BLaER1 (cell line): ENCODE measurements around the gene ITPK1.

ENCODE experiments used
- H3K27ac ChIP-seq: shearing (Covaris generic); formaldehyde crosslinking; 2 replicates; pipeline ENCODE4 v1.8.1; 2022
- H3K27me3 ChIP-seq: shearing (Covaris generic); formaldehyde crosslinking; 2 replicates; pipeline ENCODE4 v1.8.1; 2022
- H3K36me3 ChIP-seq: shearing (Covaris generic); formaldehyde crosslinking; 2 replicates; pipeline ENCODE4 v1.8.1; 2022
- H3K4me1 ChIP-seq: shearing (Covaris generic); formaldehyde crosslinking; 2 replicates; pipeline ENCODE4 v1.8.1; 2022
- H3K4me2 ChIP-seq: shearing (Covaris generic); formaldehyde crosslinking; 2 replicates; pipeline ENCODE4 v1.8.1; 2022
- H3K4me3 ChIP-seq: shearing (Covaris generic); formaldehyde crosslinking; 2 replicates; pipeline ENCODE4 v1.8.1; 2022
- H3K9ac ChIP-seq: shearing (Covaris generic); formaldehyde crosslinking; 2 replicates; pipeline ENCODE4 v1.8.1; 2022
- H3K9me3 ChIP-seq: shearing (Covaris generic); formaldehyde crosslinking; 2 replicates; pipeline ENCODE4 v1.8.1; 2022
- H4K20me1 ChIP-seq: shearing (Covaris generic); formaldehyde crosslinking; 2 replicates; pipeline ENCODE4 v1.8.1; 2022
- Cebpa-rat ChIP-seq: shearing (Covaris generic); IDR thresholded peaks from 2 replicates; pipeline ENCODE4 v1.8.1; 2022

Gene ITPK1

GRCh38 chr14:93010130-93010499, 105.6 kb downstream of the ITPK1 start:
- Histone ChIP-seq H3K4me1 (peaks cover 100% of the 10 kb centered on the region), H3K27ac (peak overlapping the region; percentile 61; the same call in 1 of the 2 replicates), H3K4me2 (peak overlapping the region; percentile 95), H3K9ac (no peak overlapping the region), H3K9me3 (no peaks in the 10 kb centered on the region), H4K20me1 (peaks cover 7% of the 10 kb centered on the region), H3K4me3 (no peak overlapping the region), H3K36me3 (no peaks in the 10 kb centered on the region), H3K27me3 (no peaks in the 10 kb centered on the region)
- no peak for TF ChIP-seq Cebpa-rat

DNA sequence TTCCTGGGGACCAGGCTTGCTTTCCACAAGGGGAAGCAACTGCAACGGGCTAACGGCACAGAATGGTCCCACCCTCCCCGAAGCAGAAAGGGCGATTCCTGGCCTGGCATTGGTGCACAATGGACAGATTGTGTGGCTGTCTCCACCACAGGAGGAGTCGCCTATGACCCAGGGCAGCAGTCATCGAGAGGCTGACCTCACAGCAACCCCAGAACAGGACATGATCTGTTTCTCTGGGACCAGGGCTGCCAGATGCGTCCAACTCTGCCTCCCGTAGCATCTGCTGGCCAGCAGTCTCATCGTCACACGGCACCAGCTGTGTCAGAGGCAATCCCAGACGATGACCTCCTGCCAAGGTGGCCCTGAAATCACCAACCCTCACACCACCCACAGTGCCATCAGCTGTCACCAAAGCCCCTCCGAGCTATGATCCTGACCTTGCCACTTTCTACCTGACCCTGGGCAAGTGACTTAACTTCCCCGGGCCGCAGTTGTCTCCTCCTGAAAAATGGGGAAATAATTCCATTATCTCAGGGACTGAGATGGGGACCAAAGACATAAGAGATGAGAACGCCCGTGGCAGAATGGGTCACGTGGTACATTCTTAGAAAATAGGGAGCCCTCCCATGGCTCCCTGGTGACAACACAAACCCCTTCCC, 106.1 kb downstream of the ITPK1 start:
- peaks cover 7% of the 10 kb centered on the region for H4K20me1 ChIP-seq
- no peaks in the 10 kb centered on the region for H3K36me3 ChIP-seq
- H3K4me2 ChIP-seq, result peak overlapping the region; percentile 95
- no peak overlapping the region for H3K4me3 ChIP-seq
- no peak for TF ChIP-seq Cebpa-rat
- no peaks in the 10 kb centered on the region for H3K27me3 ChIP-seq
- H3K27ac ChIP-seq, result peak overlapping the region; percentile 61; the same call in 1 of the 2 replicates
- H3K9me3 ChIP-seq, result no peaks in the 10 kb centered on the region
- H3K4me1 ChIP-seq, result peaks cover 100% of the 10 kb centered on the region
- no peak overlapping the region for H3K9ac ChIP-seq

- H3K27ac ChIP-seq, result peak overlapping the region; percentile 75
- H3K4me3 ChIP-seq, result no peak overlapping the region
- peak overlapping the region; percentile 52 for H3K9ac ChIP-seq
- no peaks in the 10 kb centered on the region for H3K36me3 ChIP-seq
- H3K4me2 ChIP-seq, result peak overlapping the region; percentile 95
- no peak for TF ChIP-seq Cebpa-rat
- peaks cover 7% of the 10 kb centered on the region for H4K20me1 ChIP-seq
- no peaks in the 10 kb centered on the region for H3K27me3 ChIP-seq
- H3K9me3 ChIP-seq, result no peaks in the 10 kb centered on the region
- H3K4me1 ChIP-seq, result peaks cover 98% of the 10 kb centered on the region
Observed at GRCh38 chr14:93008381-93008780, 107.3 kb downstream of the ITPK1 start.

- peak overlapping the region; percentile 64 for H3K9ac ChIP-seq
- H3K4me3 ChIP-seq, result peak overlapping the region; percentile 51; the same call in 1 of the 2 replicates
- peak overlapping the region; percentile 83 for H3K27ac ChIP-seq
- no peaks in the 10 kb centered on the region for H3K9me3 ChIP-seq
- no peaks in the 10 kb centered on the region for H3K36me3 ChIP-seq
- peaks cover 7% of the 10 kb centered on the region for H4K20me1 ChIP-seq
- no peaks in the 10 kb centered on the region for H3K27me3 ChIP-seq
- H3K4me1 ChIP-seq, result peaks cover 96% of the 10 kb centered on the region
- peak overlapping the region; percentile 95 for H3K4me2 ChIP-seq
- TF ChIP-seq Cebpa-rat, result no peak
Observed at GRCh38 chr14:93007225-93007997, 108.3 kb downstream of the ITPK1 start.

DNA sequence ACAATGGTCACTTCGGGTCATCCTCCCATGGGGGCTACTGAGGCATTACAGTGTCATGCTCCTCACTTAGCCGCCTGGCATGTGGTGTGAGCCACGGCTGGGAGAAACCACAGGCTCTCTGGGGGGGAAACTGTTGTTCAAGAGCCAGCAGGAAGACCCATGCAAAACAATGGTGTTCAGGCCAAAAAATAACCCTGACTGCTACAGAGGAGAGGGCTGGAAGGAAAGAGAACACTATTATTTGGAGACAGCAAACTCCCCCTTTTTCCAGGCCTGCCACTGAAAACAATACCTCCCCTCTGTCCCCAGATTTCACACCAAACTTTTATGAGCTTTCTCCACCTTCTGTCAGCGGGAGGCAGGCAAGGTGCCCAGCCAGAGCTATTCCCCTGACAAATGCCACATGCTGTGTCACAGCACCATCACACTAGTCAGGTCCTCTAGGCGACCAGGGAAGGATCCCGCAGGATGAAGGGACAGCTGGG, 109.1 kb downstream of the ITPK1 start:
- Histone ChIP-seq H3K36me3 (no peaks in the 10 kb centered on the region), H3K4me1 (peaks cover 88% of the 10 kb centered on the region), H3K27ac (peak overlapping the region; percentile 83), H3K4me3 (peak overlapping the region; percentile 51), H3K4me2 (peak overlapping the region; percentile 95), H3K27me3 (no peaks in the 10 kb centered on the region), H3K9me3 (no peaks in the 10 kb centered on the region), H4K20me1 (peaks cover 7% of the 10 kb centered on the region), H3K9ac (peak overlapping the region; percentile 64; the same call in 1 of the 2 replicates)
- no peak for TF ChIP-seq Cebpa-rat

DNA sequence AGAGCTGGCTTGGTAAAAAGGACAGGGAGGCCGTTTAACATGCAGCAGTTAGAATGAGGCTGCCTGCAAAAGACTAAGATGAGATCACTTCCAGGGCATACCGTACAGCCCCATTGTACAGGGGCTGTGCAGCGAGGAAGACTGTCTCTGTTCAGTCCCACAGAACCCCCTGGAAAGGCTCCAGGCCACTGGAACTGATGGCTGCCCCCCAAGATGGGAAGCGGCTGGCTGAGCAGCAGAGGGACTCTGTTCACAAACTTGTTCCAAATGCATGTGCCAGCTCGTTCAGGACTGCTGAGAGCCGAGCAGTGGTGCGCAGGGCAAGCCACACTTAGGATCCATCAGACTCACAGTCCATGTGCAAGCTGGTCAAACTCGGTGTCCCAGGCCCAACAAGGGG, 109.9 kb downstream of the ITPK1 start:
- Histone ChIP-seq H3K27ac (peak overlapping the region; percentile 83), H4K20me1 (peaks cover 7% of the 10 kb centered on the region), H3K27me3 (no peaks in the 10 kb centered on the region), H3K4me2 (peak overlapping the region; percentile 95), H3K9ac (no peak overlapping the region), H3K4me3 (no peak overlapping the region), H3K36me3 (no peaks in the 10 kb centered on the region), H3K9me3 (no peaks in the 10 kb centered on the region), H3K4me1 (peaks cover 80% of the 10 kb centered on the region)
- TF ChIP-seq Cebpa-rat, result no peak

DNA sequence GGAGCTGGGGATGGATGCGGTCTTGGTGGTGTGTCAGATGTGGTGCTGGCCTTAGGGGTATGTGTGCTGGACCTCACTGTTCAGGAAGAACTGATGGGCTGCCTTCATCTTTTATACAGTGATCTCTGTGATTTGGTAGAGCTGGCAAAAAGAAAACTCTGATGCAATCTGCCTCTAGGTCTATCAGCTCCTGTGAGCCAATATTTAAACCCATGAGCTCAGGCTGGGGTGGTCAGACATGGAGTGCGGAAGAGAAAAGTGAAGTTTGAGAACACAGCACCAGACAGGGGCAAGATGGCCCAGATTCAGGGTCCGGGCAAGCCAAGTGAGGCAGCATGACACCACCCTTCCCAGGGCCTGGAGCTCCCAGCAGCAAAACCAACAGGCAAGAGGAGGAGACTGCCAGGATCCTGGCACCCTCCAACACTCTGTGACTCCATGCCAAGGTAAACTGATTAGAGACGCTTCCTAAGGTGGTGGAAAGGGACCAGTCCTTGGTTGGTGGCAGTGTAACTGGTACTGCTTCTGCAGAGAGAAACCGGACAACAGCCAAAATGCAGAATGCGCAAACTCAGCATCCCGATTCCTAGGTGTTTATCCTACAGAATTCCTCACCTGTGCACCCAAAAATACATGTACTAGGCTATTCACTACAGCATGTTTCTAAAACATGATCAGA, 110.5 kb downstream of the ITPK1 start:
- Histone ChIP-seq H3K9ac (no peak overlapping the region), H4K20me1 (peaks cover 7% of the 10 kb centered on the region), H3K4me2 (peak overlapping the region; percentile 95), H3K4me3 (no peak overlapping the region), H3K27ac (no peak overlapping the region), H3K9me3 (no peaks in the 10 kb centered on the region), H3K27me3 (no peaks in the 10 kb centered on the region), H3K36me3 (no peaks in the 10 kb centered on the region), H3K4me1 (peaks cover 74% of the 10 kb centered on the region)
- TF ChIP-seq Cebpa-rat, result no peak

DNA sequence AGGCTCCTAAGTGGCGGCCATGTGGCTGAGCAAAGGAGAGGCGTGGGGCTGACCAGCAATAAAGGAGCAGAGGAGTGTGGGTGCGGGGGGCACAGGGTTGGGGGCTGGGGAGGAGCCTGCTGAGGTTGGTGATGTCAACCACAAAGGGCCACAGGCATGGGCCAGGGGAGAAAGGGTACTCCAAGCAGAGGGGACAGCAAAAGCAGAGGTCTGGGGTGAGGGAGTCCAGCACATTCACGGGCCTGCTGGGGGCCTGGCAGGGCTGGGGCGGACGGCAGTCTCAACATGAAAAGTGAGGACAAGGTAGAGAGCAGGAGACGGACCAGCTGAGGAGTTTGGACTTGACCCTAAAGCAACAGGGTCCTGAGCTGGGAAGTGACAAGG, 111.0 kb downstream of the ITPK1 start:
- H3K4me2 ChIP-seq, result no peak overlapping the region
- H3K27me3 ChIP-seq, result no peaks in the 10 kb centered on the region
- H4K20me1 ChIP-seq, result peaks cover 7% of the 10 kb centered on the region
- H3K27ac ChIP-seq, result no peak overlapping the region
- TF ChIP-seq Cebpa-rat, result no peak
- no peak overlapping the region for H3K4me3 ChIP-seq
- H3K9ac ChIP-seq, result no peak overlapping the region
- peaks cover 68% of the 10 kb centered on the region for H3K4me1 ChIP-seq
- H3K9me3 ChIP-seq, result no peaks in the 10 kb centered on the region
- H3K36me3 ChIP-seq, result no peaks in the 10 kb centered on the region

GRCh38 chr14:93003945-93004698, 111.6 kb downstream of the ITPK1 start:
- Histone ChIP-seq H3K27ac (peak overlapping the region; percentile 26; the same call in 1 of the 2 replicates), H3K4me2 (no peak overlapping the region), H3K27me3 (no peaks in the 10 kb centered on the region), H3K4me3 (no peak overlapping the region), H3K9me3 (no peaks in the 10 kb centered on the region), H3K4me1 (peaks cover 63% of the 10 kb centered on the region), H3K9ac (no peak overlapping the region), H3K36me3 (peaks cover 4% of the 10 kb centered on the region; the same call in 1 of the 2 replicates), H4K20me1 (peaks cover 7% of the 10 kb centered on the region)
- TF ChIP-seq Cebpa-rat, result no peak
